Transverse colon (tissue), 4 donors: ENCODE data around the gene COP1. TPM values are rescaled to one million over a fixed set of nuclear protein-coding genes. Genes with fewer than 3 reads are reported as not detected.

Source experiments
- DNase-seq: peaks from one replicate; pipeline ENCODE4 v3.0.0-alpha.2; 2019
- H3K27ac ChIP-seq, 4 donors: fragments of 200-600 bp; sonication (generic); 2 replicates each; pipeline ENCODE4 v1.5.1; 2016 to 2018; ENCODE audit warnings: inconsistent platforms in 4 of 4
- H3K27me3 ChIP-seq: fragments of 200-600 bp; sonication (generic); 2 replicates; pipeline ENCODE4 v1.5.1; 2017; ENCODE audit warnings: inconsistent platforms
- H3K36me3 ChIP-seq, 4 donors: fragments of 200-600 bp; sonication (generic); 2 replicates each; pipeline ENCODE4 v1.5.1; 2017 to 2019; ENCODE audit warnings: inconsistent platforms in 4 of 4
- H3K4me1 ChIP-seq, 4 donors: fragments of 200-600 bp; sonication (generic); 2 replicates each; pipeline ENCODE4 v1.5.1; 2017 to 2020; ENCODE audit warnings: inconsistent platforms in 4 of 4
- H3K4me3 ChIP-seq, 4 donors: fragments of 200-600 bp; sonication (generic); 1 replicate in 1 of 4; 2 replicates in 3 of 4; pipeline versions ENCODE4 v1.5.1 to v1.6.1; 2017 to 2019; ENCODE audit warnings: inconsistent platforms in 4 of 4
- H3K9me3 ChIP-seq, 2 donors: fragments of 200-600 bp; sonication (generic); 2 replicates each; pipeline ENCODE4 v1.5.1; 2017 to 2019; ENCODE audit warnings: inconsistent platforms in 2 of 2
- CTCF ChIP-seq, 5 experiments: fragments of 200-600 bp in 3 of 5; fragments of 450-650 bp in 2 of 5; sonication (generic) in 3 of 5; IDR thresholded peaks; 1 replicate in 2 of 5; 2 replicates in 3 of 5; pipeline ENCODE4 v1.5.1; 2016 to 2017; ENCODE audit warnings: antibody characterized with exemption in 5 of 5, inconsistent platforms in 3 of 5, mild to moderate bottlenecking in 2 of 5, moderate library complexity in 1 of 5
- EP300 ChIP-seq: sonication (generic); formaldehyde crosslinking; IDR thresholded peaks from one replicate; pipeline ENCODE4 v1.6.1; 2017; ENCODE audit warnings: antibody characterized with exemption, low read depth
- POLR2A ChIP-seq: fragments of 450-650 bp; IDR thresholded peaks from one replicate; pipeline ENCODE4 v1.6.1; 2016; ENCODE audit warnings: antibody characterized with exemption, mild to moderate bottlenecking, moderate library complexity
- POLR2AphosphoS5 ChIP-seq, 3 donors: sonication (generic); formaldehyde crosslinking; IDR thresholded peaks; one replicate each; pipeline ENCODE4 v1.6.1; 2016; ENCODE audit warnings: antibody characterized with exemption in 3 of 3
- WGBS, 2 donors: methylation state at CpG; one replicate each; pipeline ENCODE4 v1.1.5; 2018; ENCODE audit warnings: low coverage in 1 of 2; 5-methylcytosine and 5-hydroxymethylcytosine counted together
- in situ Hi-C, 4 donors: fragments of 200-750 bp; cut with MboI; loops; one replicate each; pipeline versions ENCODE4 v1.15.0 to v1.15.1; 2017; ENCODE audit warnings: low sequenced_read_pairs in 3 of 4, low pct_ligation_motif_present in 1 of 4, low pct_unique_long_range_greater_than_20kb in 1 of 4
- intact Hi-C: fragments of 100-400 bp; cut with DNase I; formaldehyde crosslinking; loops from one replicate; pipeline ENCODE4 v1.15.1; 2023; ENCODE audit warnings: low total_unique reads
- total RNA-seq, 4 donors: library from RNA; depleted of rRNA; stranded (reverse); fragments of >200 nt; gene quantifications; one replicate each; pipeline ENCODE4 v1.1.0, GENCODE V29; 2016

The COP1 gene
- total RNA-seq, 4 donors from 2014 or later: 52.3 to 190 (median 109) TPM

- in situ Hi-C loops: no loop called here
- H3K36me3 ChIP-seq: peaks cover 0 to 16% (median 0%) of the 10 kb centered on the region in 4 donors
- 92% methylated on average over 2 of the region's 2 CpGs; no CpG with 5 or more reads in 1 of the 2 donors for WGBS, 2 donors
- H3K4me3 ChIP-seq: no peak overlapping the region
- no peaks in the 10 kb centered on the region for H3K9me3 ChIP-seq
- TF ChIP-seq CTCF (IDR thresholded peaks at IDR 0.05) (no peak), EP300 (no peak), POLR2A (no peak), POLR2AphosphoS5 (IDR thresholded peaks at IDR 0.05) (no peak)
- no peaks in the 10 kb centered on the region for H3K4me1 ChIP-seq
- no peak overlapping the region for H3K27ac ChIP-seq
- no peak for DNase-seq
- H3K27me3 ChIP-seq: no peaks in the 10 kb centered on the region
- intact Hi-C loops: no loop called here
Observed at GRCh38 chr1:176165573-176165972, 41.5 kb downstream of the COP1 start.

GRCh38 chr1:176164014-176164678 lies 42.9 kb downstream of the COP1 start:
- TF ChIP-seq EP300 (no peak), CTCF (IDR thresholded peaks at IDR 0.05) (no peak), POLR2AphosphoS5 (IDR thresholded peaks at IDR 0.05) (no peak), POLR2A (no peak)
- peaks cover 0 to 1% of the 10 kb centered on the region in 2 donors for H3K9me3 ChIP-seq
- intact Hi-C loops: no loop called here
- H3K4me1 ChIP-seq: no peaks in the 10 kb centered on the region
- H3K27me3 ChIP-seq: no peaks in the 10 kb centered on the region
- H3K4me3 ChIP-seq: no peak overlapping the region
- H3K27ac ChIP-seq: no peak overlapping the region
- H3K36me3 ChIP-seq: peaks cover 0 to 20% (median 1%) of the 10 kb centered on the region in 4 donors
- WGBS, 2 donors: 86 to 92% methylated on average over 2 of the region's 2 CpGs
- DNase-seq: no peak
- in situ Hi-C loops: no loop called here

GRCh38 chr1:176159993-176160392 lies 47.1 kb downstream of the COP1 start:
- WGBS, 2 donors: 33 to 59% methylated on average over 1 to 2 of the region's 2 CpGs
- no peak for TF ChIP-seq CTCF (IDR thresholded peaks at IDR 0.05)
- TF ChIP-seq EP300: no peak
- TF ChIP-seq POLR2A: no peak
- TF ChIP-seq POLR2AphosphoS5 (IDR thresholded peaks at IDR 0.05): no peak
- H3K36me3 ChIP-seq: peaks cover 0 to 44% (median 7%) of the 10 kb centered on the region in 4 donors

GRCh38 chr1:176157995-176158394 lies 49.1 kb downstream of the COP1 start:
- intact Hi-C loops: no loop called here
- Histone ChIP-seq H3K27me3 (no peaks in the 10 kb centered on the region), H3K9me3 (peaks cover 17 to 21% of the 10 kb centered on the region in 2 donors), H3K27ac (no peak overlapping the region), H3K36me3 (peaks cover 0 to 47% (median 7%) of the 10 kb centered on the region in 4 donors), H3K4me1 (no peaks in the 10 kb centered on the region), H3K4me3 (no peak overlapping the region)
- in situ Hi-C loops: no loop called here
- 97 to 100% methylated on average over 3 of the region's 3 CpGs for WGBS, 2 donors
- DNase-seq: no peak
- TF ChIP-seq EP300 (no peak), CTCF (IDR thresholded peaks at IDR 0.05) (no peak), POLR2AphosphoS5 (IDR thresholded peaks at IDR 0.05) (no peak), POLR2A (no peak)

More at GRCh38 chr1:176159993-176160392, 47.1 kb downstream of the COP1 start:
- H3K9me3 ChIP-seq: peaks cover 17 to 21% of the 10 kb centered on the region in 2 donors
- H3K4me3 ChIP-seq: no peak overlapping the region
- no peak for DNase-seq
- no peaks in the 10 kb centered on the region for H3K4me1 ChIP-seq
- in situ Hi-C loops: no loop called here
- no peak overlapping the region for H3K27ac ChIP-seq
- intact Hi-C loops: no loop called here
- H3K27me3 ChIP-seq: no peaks in the 10 kb centered on the region
